K562 (cell line): ENCODE measurements around the gene FRK. TPM values are rescaled to one million over a fixed set of nuclear protein-coding genes. Genes with fewer than 3 reads are reported as not detected.

Experiments used
- ATAC-seq: fragments of 200-7000 bp; cut with Tn5 transposase; 3 replicates; pipeline ENCODE4 v1.9.1; 2020; ENCODE audit warnings: moderate library complexity
- BruUV-seq: library from RNA; stranded (reverse); fragments of 400-500 nt; replicated peaks from 2 replicates; lab custom pipeline; 2021; lab: Mats Ljungman, UMichigan
- CTCF ChIA-PET: fragments of 300-600 bp; formaldehyde crosslinking; extraction: SDS; loops from one replicate; lab custom pipeline; 2021; ENCODE audit warnings: low intra/inter-chr PET ratio; lab: Yijun Ruan, JAX
- POLR2A ChIA-PET: fragments of 300-600, 350-650 bp; sonication (Branson Sonifier 250); formaldehyde crosslinking; extraction: SDS; loops from one replicate; lab custom pipeline; 2021; ENCODE audit warnings: antibody characterized with exemption, inconsistent platforms; lab: Yijun Ruan, JAX
- DNase-seq, 4 experiments: peaks; one replicate each; pipeline versions ENCODE4 v3.0.0 to v3.0.0-alpha.2; 2011 to 2018; ENCODE audit warnings: low spot score in 3 of 4, mixed read lengths in 3 of 4; ENCODE audit errors: extremely low read depth in 1 of 4
- FAIRE-seq: peaks from 2 replicates; lab custom pipeline; 2011; peaks lifted over from hg19 to GRCh38; lab: Jason Lieb, UNC
- H2AFZ ChIP-seq: 2 replicates; pipeline ENCODE4 v1.6.0; 2011; ENCODE audit warnings: low read depth, low read length, control low read depth, inconsistent platforms
- H3K27ac ChIP-seq: fragments of 200-600 bp; 3 replicates; pipeline ENCODE4 v1.8.0; 2011; ENCODE audit warnings: low read depth, mild to moderate bottlenecking, control low read depth, inconsistent platforms, low read length, moderate library complexity, mixed read lengths; ENCODE audit errors: extremely low read depth
- H3K27me3 ChIP-seq, 2 experiments: fragments of 300-600 bp in 1 of 2; 2 replicates in 1 of 2; 3 replicates in 1 of 2; pipeline versions ENCODE4 v1.6.0 to v1.8.0; 2011; ENCODE audit warnings: inconsistent platforms in 2 of 2, low read length in 2 of 2, mild to moderate bottlenecking in 1 of 2, mixed read lengths in 1 of 2, moderate library complexity in 1 of 2; ENCODE audit not compliant: control insufficient read depth in 2 of 2, insufficient read depth in 2 of 2
- H3K36me3 ChIP-seq: fragments of 300-600 bp; 3 replicates; pipeline ENCODE4 v1.8.0; 2011; ENCODE audit warnings: mild to moderate bottlenecking, low read length, inconsistent platforms; ENCODE audit not compliant: control insufficient read depth, insufficient read depth
- H3K4me1 ChIP-seq, 2 experiments: fragments of 200-600 bp in 1 of 2; replicated peaks in 1 of 2; 2 replicates in 1 of 2; 3 replicates in 1 of 2; pipeline versions ENCODE4 v1.5.1 to v1.8.0; 2011; ENCODE audit warnings: inconsistent platforms in 2 of 2, low read length in 2 of 2, mild to moderate bottlenecking in 1 of 2, mixed read lengths in 1 of 2, moderate library complexity in 1 of 2; ENCODE audit not compliant: control insufficient read depth in 2 of 2, insufficient read depth in 2 of 2
- H3K4me2 ChIP-seq: 2 replicates; pipeline ENCODE4 v1.6.1; 2011; ENCODE audit warnings: low read length, control low read depth, inconsistent platforms, mixed read lengths; ENCODE audit not compliant: insufficient read depth
- H3K4me3 ChIP-seq: fragments of 200-600 bp; sonication (generic), shearing (Covaris generic); 2 replicates; pipeline ENCODE4 v1.5.1; 2016; ENCODE audit warnings: control low read depth, inconsistent platforms
- H3K79me2 ChIP-seq: fragments of 200-600 bp; 3 replicates; pipeline ENCODE4 v1.8.0; 2011; ENCODE audit warnings: low read length, inconsistent platforms; ENCODE audit not compliant: control insufficient read depth, insufficient read depth
- H3K9ac ChIP-seq, 2 experiments: 2 replicates each; pipeline versions ENCODE4 v1.6.0 to v1.6.1; 2011; ENCODE audit warnings: low read depth in 2 of 2, low read length in 2 of 2, control low read depth in 1 of 2, inconsistent platforms in 1 of 2, mild to moderate bottlenecking in 1 of 2, mixed read lengths in 1 of 2; ENCODE audit not compliant: insufficient read depth in 1 of 2
- H3K9me1 ChIP-seq: one replicate; pipeline ENCODE4 v1.6.0; 2011; ENCODE audit warnings: inconsistent platforms, mild to moderate bottlenecking, low read length, moderate library complexity; ENCODE audit not compliant: control insufficient read depth, insufficient read depth
- H3K9me3 ChIP-seq: replicated peaks from 2 replicates; pipeline ENCODE4 v1.5.1; 2011; ENCODE audit warnings: low read depth, low read length, inconsistent platforms; ENCODE audit not compliant: control insufficient read depth, insufficient read depth
- H4K20me1 ChIP-seq: replicated peaks from 2 replicates; pipeline ENCODE4 v1.6.1; 2011; ENCODE audit warnings: low read length, inconsistent platforms, mixed read lengths; ENCODE audit not compliant: control insufficient read depth, insufficient read depth
- CEBPG ChIP-seq, 3 experiments: fragments of 200-800 bp in 1 of 3; sonication (Bioruptor generic) in 1 of 3; sonication (generic) in 1 of 3; formaldehyde crosslinking in 1 of 3; IDR thresholded peaks in 2 of 3; conservative IDR thresholded peaks in 1 of 3; 2 replicates each; pipeline versions ENCODE4 v1.6.1 to v1.8.0; 2016 to 2022; ENCODE audit warnings: missing compliant biosample characterization in 2 of 3, missing genetic modification characterization in 2 of 3, mild to moderate bottlenecking in 1 of 3, missing genetic modification reagents in 1 of 3
- DDX20 ChIP-seq: fragments of 450-650 bp; IDR thresholded peaks from 2 replicates; pipeline ENCODE4 v1.6.1; 2016; ENCODE audit warnings: missing genetic modification characterization, low read depth, mild to moderate bottlenecking, missing compliant biosample characterization, moderate library complexity
- IRF2 ChIP-seq: sonication (generic); formaldehyde crosslinking; IDR thresholded peaks from 2 replicates; pipeline ENCODE4 v1.8.1; 2022; ENCODE audit warnings: mild to moderate bottlenecking, missing genetic modification reagents
- KAT2B ChIP-seq: IDR thresholded peaks from one replicate; pipeline ENCODE4 v1.6.1; 2012; ENCODE audit warnings: low read depth, mild to moderate bottlenecking, control low read depth, inconsistent platforms, low read length, moderate library complexity
- KLF10 ChIP-seq: fragments of 250-450 bp; sonication (Bioruptor Pico); IDR thresholded peaks from 2 replicates; pipeline ENCODE4 v1.6.1; 2021; ENCODE audit warnings: matching md5 sums
- MAFF ChIP-seq: IDR thresholded peaks from 2 replicates; pipeline ENCODE4 v1.6.1; 2012; ENCODE audit warnings: low read length, improper control_type of control experiment
- MAFK ChIP-seq: IDR thresholded peaks from 2 replicates; pipeline ENCODE4 v1.6.1; 2011; ENCODE audit warnings: low read length, improper control_type of control experiment
- MED1 ChIP-seq: sonication (generic); formaldehyde crosslinking; IDR thresholded peaks from 2 replicates; pipeline ENCODE4 v1.8.1; 2023; ENCODE audit warnings: missing genetic modification reagents, borderline replicate concordance
- SNIP1 ChIP-seq: fragments of 450-650 bp; IDR thresholded peaks from 2 replicates; pipeline ENCODE4 v1.7.1; 2017; ENCODE audit warnings: low read depth, mild to moderate bottlenecking
- TARDBP ChIP-seq: fragments of 450-650 bp; IDR thresholded peaks from 2 replicates; pipeline ENCODE4 v1.6.1; 2016
- THRAP3 ChIP-seq: fragments of 450-650 bp; IDR thresholded peaks from 2 replicates; pipeline ENCODE4 v1.6.1; 2016; ENCODE audit warnings: mild to moderate bottlenecking, inconsistent platforms, borderline replicate concordance
- WGBS: fragments of 100-300 bp; shearing (Covaris generic); methylation state at CpG from one replicate; pipeline ENCODE4 v1.1.6; 2016; ENCODE audit warnings: low coverage, mixed read lengths; ENCODE audit not compliant: insufficient coverage; ENCODE audit errors: missing lambda C conversion rate; 5-methylcytosine and 5-hydroxymethylcytosine counted together
- in situ Hi-C: fragments of 300-500 bp; cut with MboI; formaldehyde crosslinking; loops from 4 replicates; pipeline ENCODE4 v1.15.0; 2018; ENCODE audit warnings: inconsistent platforms, mixed read lengths
- intact Hi-C: fragments of 100-400 bp; cut with micrococcal nuclease; formaldehyde crosslinking; loops from 2 replicates; pipeline ENCODE4 v1.14.2; 2022
- polyA plus RNA-seq, 8 experiments: library from polyadenylated mRNA; depleted of rRNA in 4 of 8; stranded (reverse) in 5 of 8; unstranded in 3 of 8; fragments of >200 nt; fragmentation: Nextera tagmentation in 2 of 8; fragmentation: Illumina TruSeq in 1 of 8; extraction: Ambion mirVana in 2 of 8; extraction: Trizol in 1 of 8; gene quantifications; 2 replicates each; pipeline versions ENCODE4 v1.2.1 to v1.2.3, GENCODE V29; 2011 to 2014; ENCODE audit warnings: inconsistent platforms in 1 of 8, missing spikeins in 1 of 8
- total RNA-seq, 7 experiments: library from RNA; depleted of rRNA in 6 of 7; stranded (reverse); fragments of >200 nt in 6 of 7; fragmentation: Illumina TruSeq in 2 of 7; extraction: Trizol in 2 of 7; gene quantifications; 2 replicates each; pipeline versions ENCODE4 v1.2.1 to v1.2.3, GENCODE V29; 2011 to 2021; ENCODE audit warnings: low replicate concordance in 1 of 7
- TF ChIP-seq, protein P1 (sequence below): fragments of 250-450 bp; sonication (Bioruptor Pico); IDR thresholded peaks from 2 replicates; pipeline ENCODE4 v1.4.0; 2020; ENCODE audit warnings: mild to moderate bottlenecking, moderate library complexity, borderline replicate concordance

Gene FRK
- total and polyA plus RNA-seq, 9 of the 15 experiments (the other 6 are each of a cell fraction or from before 2014, with no cell fraction given), result 0.01 to 0.29 (median 0.09) TPM

DNA sequence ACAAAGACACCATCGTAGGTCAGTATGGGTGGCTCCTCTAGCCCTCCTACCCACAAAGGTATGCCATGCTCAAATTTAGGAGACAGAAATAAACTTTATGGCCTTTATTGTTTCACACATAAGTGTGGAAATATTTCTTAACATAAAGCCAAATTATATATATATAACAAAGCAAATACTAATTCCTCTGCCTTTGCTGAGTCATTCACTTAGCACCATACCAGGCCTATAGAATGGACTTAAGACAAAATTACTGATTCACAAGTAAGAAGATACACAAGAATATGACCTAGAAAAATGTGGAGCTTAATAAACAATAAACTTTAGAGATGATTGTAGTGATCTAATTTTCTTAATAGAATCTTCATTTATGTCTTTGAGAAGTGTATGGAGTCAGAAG lies 5.2 kb downstream of the FRK start (continued):
- TF ChIP-seq THRAP3 (no peak), KAT2B (no peak), SNIP1 (no peak), IRF2 (CRISPR knock-in tag) (no peak), KLF10 (CRISPR knock-in tag) (no peak), MED1 (no peak), MAFK (peak; percentile 52; the same call in 1 of the 2 replicates), MAFF (peak; percentile 65; the same call in 1 of the 2 replicates), TARDBP (no peak)
- TF ChIP-seq, protein P1, sequence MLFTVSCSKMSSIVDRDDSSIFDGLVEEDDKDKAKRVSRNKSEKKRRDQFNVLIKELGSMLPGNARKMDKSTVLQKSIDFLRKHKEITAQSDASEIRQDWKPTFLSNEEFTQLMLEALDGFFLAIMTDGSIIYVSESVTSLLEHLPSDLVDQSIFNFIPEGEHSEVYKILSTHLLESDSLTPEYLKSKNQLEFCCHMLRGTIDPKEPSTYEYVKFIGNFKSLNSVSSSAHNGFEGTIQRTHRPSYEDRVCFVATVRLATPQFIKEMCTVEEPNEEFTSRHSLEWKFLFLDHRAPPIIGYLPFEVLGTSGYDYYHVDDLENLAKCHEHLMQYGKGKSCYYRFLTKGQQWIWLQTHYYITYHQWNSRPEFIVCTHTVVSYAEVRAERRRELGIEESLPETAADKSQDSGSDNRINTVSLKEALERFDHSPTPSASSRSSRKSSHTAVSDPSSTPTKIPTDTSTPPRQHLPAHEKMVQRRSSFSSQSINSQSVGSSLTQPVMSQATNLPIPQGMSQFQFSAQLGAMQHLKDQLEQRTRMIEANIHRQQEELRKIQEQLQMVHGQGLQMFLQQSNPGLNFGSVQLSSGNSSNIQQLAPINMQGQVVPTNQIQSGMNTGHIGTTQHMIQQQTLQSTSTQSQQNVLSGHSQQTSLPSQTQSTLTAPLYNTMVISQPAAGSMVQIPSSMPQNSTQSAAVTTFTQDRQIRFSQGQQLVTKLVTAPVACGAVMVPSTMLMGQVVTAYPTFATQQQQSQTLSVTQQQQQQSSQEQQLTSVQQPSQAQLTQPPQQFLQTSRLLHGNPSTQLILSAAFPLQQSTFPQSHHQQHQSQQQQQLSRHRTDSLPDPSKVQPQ, result no peak

DNA sequence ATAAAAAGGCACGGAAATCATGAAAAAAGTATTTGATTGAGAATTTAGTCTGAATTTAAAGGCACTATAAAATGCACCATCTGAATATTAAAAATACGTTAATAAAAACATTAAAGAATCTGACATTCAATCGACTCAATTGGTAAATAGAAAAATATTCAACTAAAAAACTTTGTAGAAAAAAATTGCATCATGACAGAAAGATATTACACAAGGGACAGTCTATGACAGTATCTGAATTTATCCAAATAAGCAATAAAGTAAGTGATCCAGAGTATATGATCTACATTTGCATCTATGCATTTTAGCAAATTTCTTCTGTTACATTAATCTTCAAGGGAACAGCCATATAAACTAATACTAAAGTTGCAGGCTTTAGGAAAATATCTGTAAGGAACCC lies 9.4 kb downstream of the FRK start:
- in situ Hi-C loops, result no loop called here
- ChIA-PET POLR2A (interaction anchor here (1.2 kb wide), 1 partner anchor 10 kb away, joined by 3 read pairs; no protein-coding TSS in a partner anchor), CTCF (no interaction called here)
- no TSS peak for BruUV-seq
- no peak overlapping the region for H3K4me2 ChIP-seq
- TF ChIP-seq DDX20 (tag), result no peak
- no peak for TF ChIP-seq CEBPG (CRISPR knock-in tag; IDR thresholded peaks at IDR 0.05)
- peak in 1 of 2 experiments; percentile 69; a peak in 3 of 4 replicates for TF ChIP-seq CEBPG (tag; conservative IDR thresholded peaks at IDR 0.05 in 1 of 2, IDR thresholded peaks at IDR 0.05 in 1 of 2)
- intact Hi-C loops, result no loop called here
- no peaks in the 10 kb centered on the region for H3K36me3 ChIP-seq
- peaks cover 0 to 7% of the 10 kb centered on the region in 2 experiments; a peak in 3 of 5 replicates for H3K4me1 ChIP-seq
- WGBS, result 8% methylated on average over 3 of the region's 3 CpGs
- FAIRE-seq (no peak), DNase-seq (no peak), ATAC-seq (no peak)
- no peaks in the 10 kb centered on the region for H4K20me1 ChIP-seq
- no peak overlapping the region for H3K4me3 ChIP-seq
- H3K27me3 ChIP-seq, result no peaks in the 10 kb centered on the region
- H3K9me1 ChIP-seq, result no peaks in the 10 kb centered on the region
- no peaks in the 10 kb centered on the region for H3K79me2 ChIP-seq
- no peaks in the 10 kb centered on the region for H3K9me3 ChIP-seq
- no peak overlapping the region for H2AFZ ChIP-seq
- no peak overlapping the region for H3K9ac ChIP-seq
- no peak overlapping the region for H3K27ac ChIP-seq
